CD4-positive, alpha-beta memory T cell (primary cell): ENCODE measurements around the gene PRKCQ. TPM values are rescaled to one million over a fixed set of nuclear protein-coding genes. Genes with fewer than 3 reads are reported as not detected.

Experiments
- CTCF ChIA-PET: fragments of 350-600 bp; sonication (Branson Sonifier 250); formaldehyde crosslinking; loops from one replicate; lab custom pipeline; 2021; ENCODE audit warnings: inconsistent platforms; ENCODE audit not compliant: partially characterized antibody; lab: Charles Lee
- POLR2A ChIA-PET: fragments of 350-600 bp; sonication (Branson Sonifier 250); formaldehyde crosslinking; loops from one replicate; lab custom pipeline; 2021; ENCODE audit not compliant: partially characterized antibody; lab: Charles Lee
- DNase-seq, 5 donors: peaks; one replicate each; pipeline versions ENCODE4 v3.0.0 to v3.0.0-alpha.2; 2020 to 2022; ENCODE audit warnings: mixed read lengths in 1 of 5
- H3K27ac ChIP-seq: one replicate; pipeline ENCODE4 v1.7.0; 2013; ENCODE audit warnings: low read depth, low read length
- H3K27me3 ChIP-seq: 2 replicates; pipeline ENCODE4 v1.7.0; 2013; ENCODE audit warnings: mild to moderate bottlenecking, low read length, moderate library complexity; ENCODE audit not compliant: insufficient read depth
- H3K36me3 ChIP-seq: 2 replicates; pipeline ENCODE4 v1.7.0; 2013; ENCODE audit warnings: mild to moderate bottlenecking, low read length, moderate library complexity; ENCODE audit not compliant: insufficient read depth
- H3K4me1 ChIP-seq: 2 replicates; pipeline ENCODE4 v1.7.0; 2013; ENCODE audit warnings: mild to moderate bottlenecking, low read length, moderate library complexity; ENCODE audit not compliant: insufficient read depth
- H3K4me3 ChIP-seq, 2 donors: one replicate each; pipeline ENCODE4 v1.7.0; 2013; ENCODE audit warnings: low read length in 2 of 2, mild to moderate bottlenecking in 1 of 2
- H3K9me3 ChIP-seq, 2 donors: one replicate each; pipeline ENCODE4 v1.7.0; 2013; ENCODE audit warnings: low read length in 2 of 2, control low read depth in 1 of 2; ENCODE audit not compliant: control insufficient read depth in 1 of 2
- H3K27ac Mint-ChIP-seq, 7 donors: one replicate each; pipeline ENCODE4 v1.8.0; 2020 to 2021; ENCODE audit warnings: mixed read lengths in 7 of 7, mild to moderate bottlenecking in 6 of 7, inconsistent platforms in 3 of 7, moderate library complexity in 3 of 7
- H3K27me3 Mint-ChIP-seq, 2 donors: one replicate each; pipeline ENCODE4 v1.8.0; 2020 to 2021; ENCODE audit warnings: mixed read lengths in 2 of 2
- H3K36me3 Mint-ChIP-seq, 2 donors: one replicate each; pipeline ENCODE4 v1.8.0; 2020 to 2021; ENCODE audit warnings: mixed read lengths in 2 of 2, inconsistent platforms in 1 of 2, mild to moderate bottlenecking in 1 of 2
- H3K4me1 Mint-ChIP-seq, 4 donors: one replicate each; pipeline ENCODE4 v1.8.0; 2020 to 2021; ENCODE audit warnings: mixed read lengths in 4 of 4, mild to moderate bottlenecking in 1 of 4
- H3K4me3 Mint-ChIP-seq, 8 donors: one replicate each; pipeline ENCODE4 v1.8.0; 2020 to 2021; ENCODE audit warnings: mixed read lengths in 8 of 8, mild to moderate bottlenecking in 7 of 8, moderate library complexity in 6 of 8, inconsistent platforms in 3 of 8
- H3K9me3 Mint-ChIP-seq, 8 donors: one replicate each; pipeline ENCODE4 v1.8.0; 2020 to 2021; ENCODE audit warnings: mixed read lengths in 8 of 8, mild to moderate bottlenecking in 5 of 8, inconsistent platforms in 3 of 8, moderate library complexity in 1 of 8
- intact Hi-C: fragments of 100-400 bp; cut with micrococcal nuclease; formaldehyde crosslinking; loops from one replicate; pipeline ENCODE4 v1.15.1; 2023
- polyA plus RNA-seq, 2 donors: library from polyadenylated mRNA; unstranded; fragments of 300-500 nt; fragmentation: Illumina TruSeq; gene quantifications; one replicate each; pipeline ENCODE4 v1.2.3, GENCODE V29; 2021
- total RNA-seq, 2 experiments: library from RNA; stranded (reverse); gene quantifications; one replicate each; pipeline ENCODE4 v1.2.3, GENCODE V29; 2021

The PRKCQ gene
- total and polyA plus RNA-seq, 4 experiments from 2014 or later: 45.0 to 77.1 (median 71.0) TPM

DNA sequence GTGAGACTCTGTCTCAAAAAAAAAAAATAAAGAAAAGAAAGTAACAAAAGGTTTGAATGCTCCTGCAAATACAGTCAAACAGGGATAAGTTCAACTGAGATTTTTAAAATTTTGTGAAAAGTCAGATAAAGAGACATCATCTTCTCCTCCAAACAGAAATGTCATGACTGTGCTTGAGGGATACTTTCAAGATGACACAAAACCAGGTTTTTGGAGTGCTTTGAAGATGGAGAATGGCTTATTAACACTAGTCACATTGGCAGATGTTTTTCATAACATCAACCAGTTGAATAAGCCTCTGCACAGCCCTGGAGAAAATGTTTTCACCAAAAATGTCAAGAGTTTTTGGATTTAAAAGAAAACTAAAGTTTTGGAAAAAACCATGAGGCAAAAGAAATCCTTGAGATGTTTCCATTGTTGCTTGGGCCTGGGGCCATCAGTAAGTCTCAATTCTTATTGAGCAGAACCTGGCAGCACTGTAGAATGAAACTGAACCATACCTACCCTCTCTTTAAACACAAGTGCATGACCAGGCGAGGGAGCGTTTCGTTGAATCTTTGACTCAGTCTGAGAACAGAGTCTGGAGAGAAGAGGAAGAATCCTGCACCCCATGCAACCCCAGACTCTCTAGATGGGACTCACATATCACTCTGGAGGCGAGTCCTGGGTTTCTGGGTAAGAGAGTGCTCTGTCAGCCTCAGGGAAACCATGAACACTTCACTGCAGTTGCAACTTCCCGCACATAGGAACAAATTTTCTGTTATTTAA lies 37.4 kb upstream of the PRKCQ start:
- peaks cover 12 to 57% of the 10 kb centered on the region in 2 donors for H3K36me3 Mint-ChIP-seq
- CTCF ChIA-PET: no interaction called here
- no peaks in the 10 kb centered on the region for H3K27me3 Mint-ChIP-seq
- peaks cover 6% of the 10 kb centered on the region for H3K4me1 ChIP-seq
- no peaks in the 10 kb centered on the region for H3K9me3 ChIP-seq
- H3K27ac Mint-ChIP-seq: peak overlapping the region in 1 of 7 donors; percentile 68
- no peak overlapping the region for H3K4me3 ChIP-seq
- no peak overlapping the region for H3K4me3 Mint-ChIP-seq
- H3K27ac ChIP-seq: no peak overlapping the region
- intact Hi-C loops: no loop called here
- H3K27me3 ChIP-seq: no peaks in the 10 kb centered on the region
- H3K4me1 Mint-ChIP-seq: peaks cover 4 to 19% (median 16%) of the 10 kb centered on the region in 4 donors
- POLR2A ChIA-PET: no interaction called here
- H3K9me3 Mint-ChIP-seq: peaks cover 0 to 8% (median 4%) of the 10 kb centered on the region in 8 donors
- H3K36me3 ChIP-seq: no peaks in the 10 kb centered on the region
- no peak for DNase-seq

GRCh38 chr10:6615971-6616370 lies 35.9 kb upstream of the PRKCQ start:
- peaks cover 18 to 34% (median 30%) of the 10 kb centered on the region in 4 donors for H3K4me1 Mint-ChIP-seq
- Histone ChIP-seq H3K4me3 (no peak overlapping the region), H3K36me3 (no peaks in the 10 kb centered on the region), H3K27me3 (no peaks in the 10 kb centered on the region), H3K27ac (no peak overlapping the region), H3K9me3 (no peaks in the 10 kb centered on the region), H3K4me1 (peaks cover 22% of the 10 kb centered on the region)
- H3K36me3 Mint-ChIP-seq: peaks cover 8 to 42% of the 10 kb centered on the region in 2 donors
- intact Hi-C loops: no loop called here
- CTCF ChIA-PET: no interaction called here
- H3K9me3 Mint-ChIP-seq: peaks cover 0 to 8% (median 4%) of the 10 kb centered on the region in 8 donors
- no peaks in the 10 kb centered on the region for H3K27me3 Mint-ChIP-seq
- H3K4me3 Mint-ChIP-seq: no peak overlapping the region
- no peak overlapping the region for H3K27ac Mint-ChIP-seq
- POLR2A ChIA-PET: no interaction called here
- no peak for DNase-seq

DNA sequence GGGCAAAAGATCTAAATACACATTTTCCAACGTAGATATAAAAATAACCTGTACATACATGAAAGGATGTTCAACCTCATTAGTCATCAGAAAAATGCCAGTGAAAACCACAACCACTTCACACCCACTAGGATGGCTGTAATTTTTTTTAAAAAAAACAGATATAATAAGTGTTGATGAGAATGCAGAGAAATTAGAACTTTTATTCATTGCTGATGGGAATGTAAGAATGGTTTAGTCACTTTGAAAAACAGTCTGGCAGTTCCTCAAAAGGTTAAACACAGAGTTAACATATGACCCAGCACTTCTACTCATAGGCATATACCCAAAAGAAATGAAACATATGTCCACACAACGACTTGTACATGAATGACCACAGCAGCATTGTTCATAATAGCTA lies 32.3 kb upstream of the PRKCQ start:
- Histone ChIP-seq H3K27ac (no peak overlapping the region), H3K4me1 (peaks cover 36% of the 10 kb centered on the region), H3K4me3 (no peak overlapping the region), H3K36me3 (peaks cover 10% of the 10 kb centered on the region), H3K9me3 (no peaks in the 10 kb centered on the region), H3K27me3 (no peaks in the 10 kb centered on the region)
- ChIA-PET CTCF (interaction anchor here (2.5 kb wide), 1 partner anchor 36 kb away, joined by 7 read pairs; no protein-coding TSS in a partner anchor), POLR2A (interaction anchor here (1.0 to 6.3 kb wide), 4 partner anchors 11 to 33 kb away, joined by 3 to 37 read pairs (median 8); partner anchors contain the start of gene PRKCQ)
- Mint-ChIP-seq H3K36me3 (peaks cover 32 to 56% of the 10 kb centered on the region in 2 donors), H3K4me1 (peaks cover 32 to 55% (median 45%) of the 10 kb centered on the region in 4 donors), H3K27ac (peak overlapping the region in 5 of 7 donors; percentile 44 to 76 (median 68)), H3K4me3 (peak overlapping the region in 6 of 8 donors; percentile 10 to 83 (median 31)), H3K9me3 (peaks cover 0 to 12% (median 7%) of the 10 kb centered on the region in 8 donors), H3K27me3 (no peaks in the 10 kb centered on the region)
- peak; percentile 44 to 71 (median 61) for DNase-seq
- intact Hi-C loops: loop anchor here (5.0 kb wide), 2 partner anchors 35 kb away; no protein-coding TSS in a partner anchor

GRCh38 chr10:6610647-6611046 lies 30.6 kb upstream of the PRKCQ start:
- Histone ChIP-seq H3K36me3 (peaks cover 10% of the 10 kb centered on the region), H3K4me3 (no peak overlapping the region), H3K4me1 (peaks cover 51% of the 10 kb centered on the region), H3K27me3 (no peaks in the 10 kb centered on the region), H3K9me3 (no peaks in the 10 kb centered on the region), H3K27ac (no peak overlapping the region)
- ChIA-PET POLR2A (interaction anchor here (0.7 to 6.3 kb wide), 6 partner anchors 13 to 82 kb away, joined by 3 to 37 read pairs (median 5); partner anchors contain the start of gene PRKCQ), CTCF (interaction anchor here (0.9 to 1.6 kb wide), 9 partner anchors 24 to 201 kb away, joined by 3 to 7 read pairs (median 3); partner anchors contain the start of gene PRKCQ)
- Mint-ChIP-seq H3K4me1 (peaks cover 43 to 70% (median 56%) of the 10 kb centered on the region in 4 donors), H3K4me3 (peak overlapping the region in 3 of 8 donors; percentile 18 to 53 (median 31)), H3K9me3 (peaks cover 0 to 12% (median 7%) of the 10 kb centered on the region in 8 donors), H3K36me3 (peaks cover 42 to 58% of the 10 kb centered on the region in 2 donors), H3K27me3 (no peaks in the 10 kb centered on the region), H3K27ac (peak overlapping the region in 6 of 7 donors; percentile 13 to 90 (median 76))
- intact Hi-C loops: loop anchor here (1.0 to 5.0 kb wide), 3 partner anchors 18 to 37 kb away; no protein-coding TSS in a partner anchor
- DNase-seq: no peak

- H3K4me1 Mint-ChIP-seq: peaks cover 46 to 78% (median 57%) of the 10 kb centered on the region in 4 donors
- H3K9me3 ChIP-seq: no peaks in the 10 kb centered on the region
- ChIA-PET POLR2A (interaction anchor here (6.3 kb wide), 1 partner anchor 17 kb away, joined by 37 read pairs; no protein-coding TSS in a partner anchor), CTCF (no interaction called here)
- no peak overlapping the region for H3K4me3 Mint-ChIP-seq
- no peaks in the 10 kb centered on the region for H3K27me3 ChIP-seq
- H3K27ac Mint-ChIP-seq: peak overlapping the region; percentile 17 to 90 (median 37)
- peaks cover 51% of the 10 kb centered on the region for H3K4me1 ChIP-seq
- no peaks in the 10 kb centered on the region for H3K27me3 Mint-ChIP-seq
- H3K4me3 ChIP-seq: no peak overlapping the region
- no peak for DNase-seq
- peaks cover 0 to 11% (median 6%) of the 10 kb centered on the region in 8 donors for H3K9me3 Mint-ChIP-seq
- peaks cover 10% of the 10 kb centered on the region for H3K36me3 ChIP-seq
- peaks cover 48 to 57% of the 10 kb centered on the region in 2 donors for H3K36me3 Mint-ChIP-seq
- no peak overlapping the region for H3K27ac ChIP-seq
- intact Hi-C loops: loop anchor here (5.0 kb wide), 2 partner anchors 32 to 38 kb away; no protein-coding TSS in a partner anchor
These were observed 29.5 kb upstream of the PRKCQ start for GRCh38 chr10:6609625-6610024.

- Histone ChIP-seq H3K36me3 (peaks cover 10% of the 10 kb centered on the region), H3K27me3 (no peaks in the 10 kb centered on the region), H3K9me3 (no peaks in the 10 kb centered on the region), H3K4me1 (peaks cover 47% of the 10 kb centered on the region), H3K4me3 (no peak overlapping the region), H3K27ac (peak overlapping the region; percentile 43)
- intact Hi-C loops: no loop called here
- Mint-ChIP-seq H3K4me3 (peak overlapping the region in 1 of 8 donors; percentile 72), H3K27ac (peak overlapping the region; percentile 73 to 97 (median 93)), H3K27me3 (no peaks in the 10 kb centered on the region), H3K36me3 (peaks cover 54 to 59% of the 10 kb centered on the region in 2 donors), H3K4me1 (peaks cover 43 to 74% (median 53%) of the 10 kb centered on the region in 4 donors), H3K9me3 (peaks cover 0 to 5% (median 2%) of the 10 kb centered on the region in 8 donors)
- CTCF ChIA-PET: interaction anchor here (0.9 to 1.8 kb wide), 12 partner anchors 12 to 193 kb away, joined by 3 to 8 read pairs (median 4); partner anchors contain the start of gene PRKCQ
- POLR2A ChIA-PET: interaction anchor here (0.8 to 6.3 kb wide), 11 partner anchors 12 to 77 kb away, joined by 3 to 37 read pairs (median 6); partner anchors contain the start of gene PRKCQ
- no peak for DNase-seq
These were observed 27.7 kb upstream of the PRKCQ start for GRCh38 chr10:6607778-6608177.
